K562 (cell line): ENCODE results near the gene DAPK1. TPM values are rescaled to one million over a fixed set of nuclear protein-coding genes. Genes with fewer than 3 reads are reported as not detected.

Experiments used
- ATAC-seq: fragments of 200-7000 bp; cut with Tn5 transposase; 3 replicates; pipeline ENCODE4 v1.9.1; 2020; ENCODE audit warnings: moderate library complexity
- BruUV-seq: library from RNA; stranded (reverse); fragments of 400-500 nt; replicated peaks from 2 replicates; lab custom pipeline; 2021; lab: Mats Ljungman, UMichigan
- CTCF ChIA-PET: fragments of 300-600 bp; formaldehyde crosslinking; extraction: SDS; loops from one replicate; lab custom pipeline; 2021; ENCODE audit warnings: low intra/inter-chr PET ratio; lab: Yijun Ruan, JAX
- POLR2A ChIA-PET: fragments of 300-600, 350-650 bp; sonication (Branson Sonifier 250); formaldehyde crosslinking; extraction: SDS; loops from one replicate; lab custom pipeline; 2021; ENCODE audit warnings: antibody characterized with exemption, inconsistent platforms; lab: Yijun Ruan, JAX
- DNase-seq, 4 experiments: peaks; one replicate each; pipeline versions ENCODE4 v3.0.0 to v3.0.0-alpha.2; 2011 to 2018; ENCODE audit warnings: low spot score in 3 of 4, mixed read lengths in 3 of 4; ENCODE audit errors: extremely low read depth in 1 of 4
- FAIRE-seq: peaks from 2 replicates; lab custom pipeline; 2011; peaks lifted over from hg19 to GRCh38; lab: Jason Lieb, UNC
- H2AFZ ChIP-seq: 2 replicates; pipeline ENCODE4 v1.6.0; 2011; ENCODE audit warnings: low read depth, low read length, control low read depth, inconsistent platforms
- H3K27ac ChIP-seq: fragments of 200-600 bp; 3 replicates; pipeline ENCODE4 v1.8.0; 2011; ENCODE audit warnings: low read depth, mild to moderate bottlenecking, control low read depth, inconsistent platforms, low read length, moderate library complexity, mixed read lengths; ENCODE audit errors: extremely low read depth
- H3K27me3 ChIP-seq, 2 experiments: fragments of 300-600 bp in 1 of 2; 2 replicates in 1 of 2; 3 replicates in 1 of 2; pipeline versions ENCODE4 v1.6.0 to v1.8.0; 2011; ENCODE audit warnings: inconsistent platforms in 2 of 2, low read length in 2 of 2, mild to moderate bottlenecking in 1 of 2, mixed read lengths in 1 of 2, moderate library complexity in 1 of 2; ENCODE audit not compliant: control insufficient read depth in 2 of 2, insufficient read depth in 2 of 2
- H3K36me3 ChIP-seq: fragments of 300-600 bp; 3 replicates; pipeline ENCODE4 v1.8.0; 2011; ENCODE audit warnings: mild to moderate bottlenecking, low read length, inconsistent platforms; ENCODE audit not compliant: control insufficient read depth, insufficient read depth
- H3K4me1 ChIP-seq, 2 experiments: fragments of 200-600 bp in 1 of 2; replicated peaks in 1 of 2; 2 replicates in 1 of 2; 3 replicates in 1 of 2; pipeline versions ENCODE4 v1.5.1 to v1.8.0; 2011; ENCODE audit warnings: inconsistent platforms in 2 of 2, low read length in 2 of 2, mild to moderate bottlenecking in 1 of 2, mixed read lengths in 1 of 2, moderate library complexity in 1 of 2; ENCODE audit not compliant: control insufficient read depth in 2 of 2, insufficient read depth in 2 of 2
- H3K4me2 ChIP-seq: 2 replicates; pipeline ENCODE4 v1.6.1; 2011; ENCODE audit warnings: low read length, control low read depth, inconsistent platforms, mixed read lengths; ENCODE audit not compliant: insufficient read depth
- H3K4me3 ChIP-seq: fragments of 200-600 bp; sonication (generic), shearing (Covaris generic); 2 replicates; pipeline ENCODE4 v1.5.1; 2016; ENCODE audit warnings: control low read depth, inconsistent platforms
- H3K79me2 ChIP-seq: fragments of 200-600 bp; 3 replicates; pipeline ENCODE4 v1.8.0; 2011; ENCODE audit warnings: low read length, inconsistent platforms; ENCODE audit not compliant: control insufficient read depth, insufficient read depth
- H3K9ac ChIP-seq, 2 experiments: 2 replicates each; pipeline versions ENCODE4 v1.6.0 to v1.6.1; 2011; ENCODE audit warnings: low read depth in 2 of 2, low read length in 2 of 2, control low read depth in 1 of 2, inconsistent platforms in 1 of 2, mild to moderate bottlenecking in 1 of 2, mixed read lengths in 1 of 2; ENCODE audit not compliant: insufficient read depth in 1 of 2
- H3K9me1 ChIP-seq: one replicate; pipeline ENCODE4 v1.6.0; 2011; ENCODE audit warnings: inconsistent platforms, mild to moderate bottlenecking, low read length, moderate library complexity; ENCODE audit not compliant: control insufficient read depth, insufficient read depth
- H3K9me3 ChIP-seq: replicated peaks from 2 replicates; pipeline ENCODE4 v1.5.1; 2011; ENCODE audit warnings: low read depth, low read length, inconsistent platforms; ENCODE audit not compliant: control insufficient read depth, insufficient read depth
- H4K20me1 ChIP-seq: replicated peaks from 2 replicates; pipeline ENCODE4 v1.6.1; 2011; ENCODE audit warnings: low read length, inconsistent platforms, mixed read lengths; ENCODE audit not compliant: control insufficient read depth, insufficient read depth
- BACH1 ChIP-seq: fragments of 200-800 bp; sonication (Bioruptor generic); IDR thresholded peaks from 2 replicates; pipeline ENCODE4 v1.6.1; 2016; ENCODE audit warnings: missing genetic modification characterization, missing compliant biosample characterization
- CBFA2T3 ChIP-seq: fragments of 450-650 bp; IDR thresholded peaks from 2 replicates; pipeline ENCODE4 v1.6.1; 2017
- DACH1 ChIP-seq: fragments of 450-650 bp; IDR thresholded peaks from 2 replicates; pipeline ENCODE4 v1.6.1; 2018; ENCODE audit not compliant: partially characterized antibody
- ETS2 ChIP-seq: IDR thresholded peaks from 2 replicates; pipeline ENCODE4 v1.6.1; 2016; ENCODE audit warnings: borderline replicate concordance, missing genetic modification characterization, mild to moderate bottlenecking, moderate library complexity, missing compliant biosample characterization; ENCODE audit not compliant: poor library complexity, severe bottlenecking
- JUNB ChIP-seq: fragments of 450-650 bp; formaldehyde crosslinking; conservative IDR thresholded peaks from 2 replicates; pipeline ENCODE4 v1.4.0; 2020; ENCODE audit warnings: mild to moderate bottlenecking
- KDM2B ChIP-seq: fragments of 250-450 bp; sonication (Bioruptor Pico); IDR thresholded peaks from 2 replicates; pipeline ENCODE4 v1.8.0; 2021; ENCODE audit warnings: mild to moderate bottlenecking, moderate library complexity
- SMAD2 ChIP-seq: fragments of 150-350 bp; IDR thresholded peaks from 2 replicates; pipeline ENCODE4 v1.6.1; 2014; ENCODE audit warnings: low read depth, mild to moderate bottlenecking, low read length
- XRCC5 ChIP-seq: fragments of 200-400 bp; formaldehyde crosslinking; IDR thresholded peaks from 2 replicates; pipeline ENCODE4 v1.6.1; 2017; ENCODE audit warnings: low read depth, mild to moderate bottlenecking, low read length
- ZNF146 ChIP-seq: IDR thresholded peaks from one replicate; pipeline ENCODE4 v1.6.1; 2018; ENCODE audit warnings: missing compliant biosample characterization; ENCODE audit not compliant: unreplicated experiment
- ZNF224 ChIP-seq: sonication (generic); formaldehyde crosslinking; IDR thresholded peaks from 2 replicates; pipeline ENCODE4 v1.8.0; 2022; ENCODE audit warnings: mild to moderate bottlenecking, missing genetic modification reagents
- ZNF274 ChIP-seq: IDR thresholded peaks from 2 replicates; pipeline ENCODE4 v1.6.1; 2011; ENCODE audit warnings: low read depth, mild to moderate bottlenecking, low read length, moderate library complexity, borderline replicate concordance
- ZNF57 ChIP-seq: fragments of 450-650 bp; formaldehyde crosslinking; IDR thresholded peaks from 2 replicates; pipeline ENCODE4 v1.4.0; 2020; ENCODE audit warnings: mild to moderate bottlenecking, moderate library complexity
- ZNF589 ChIP-seq: fragments of 200-800 bp; sonication (Bioruptor generic); IDR thresholded peaks from 2 replicates; pipeline ENCODE4 v1.6.1; 2016; ENCODE audit warnings: low read depth, missing genetic modification characterization, missing compliant biosample characterization
- WGBS: fragments of 100-300 bp; shearing (Covaris generic); methylation state at CpG from one replicate; pipeline ENCODE4 v1.1.6; 2016; ENCODE audit warnings: low coverage, mixed read lengths; ENCODE audit not compliant: insufficient coverage; ENCODE audit errors: missing lambda C conversion rate; 5-methylcytosine and 5-hydroxymethylcytosine counted together
- in situ Hi-C: fragments of 300-500 bp; cut with MboI; formaldehyde crosslinking; loops from 4 replicates; pipeline ENCODE4 v1.15.0; 2018; ENCODE audit warnings: inconsistent platforms, mixed read lengths
- intact Hi-C: fragments of 100-400 bp; cut with micrococcal nuclease; formaldehyde crosslinking; loops from 2 replicates; pipeline ENCODE4 v1.14.2; 2022
- polyA plus RNA-seq, 8 experiments: library from polyadenylated mRNA; depleted of rRNA in 4 of 8; stranded (reverse) in 5 of 8; unstranded in 3 of 8; fragments of >200 nt; fragmentation: Nextera tagmentation in 2 of 8; fragmentation: Illumina TruSeq in 1 of 8; extraction: Ambion mirVana in 2 of 8; extraction: Trizol in 1 of 8; gene quantifications; 2 replicates each; pipeline versions ENCODE4 v1.2.1 to v1.2.3, GENCODE V29; 2011 to 2014; ENCODE audit warnings: inconsistent platforms in 1 of 8, missing spikeins in 1 of 8
- total RNA-seq, 7 experiments: library from RNA; depleted of rRNA in 6 of 7; stranded (reverse); fragments of >200 nt in 6 of 7; fragmentation: Illumina TruSeq in 2 of 7; extraction: Trizol in 2 of 7; gene quantifications; 2 replicates each; pipeline versions ENCODE4 v1.2.1 to v1.2.3, GENCODE V29; 2011 to 2021; ENCODE audit warnings: low replicate concordance in 1 of 7
- TF ChIP-seq, protein P1 (sequence below): fragments of 250-450 bp; sonication (Bioruptor Pico); IDR thresholded peaks from 2 replicates; pipeline ENCODE4 v1.4.0; 2020; ENCODE audit warnings: borderline replicate concordance
- TF ChIP-seq, protein P2 (sequence below): fragments of 450-650 bp; IDR thresholded peaks from 2 replicates; pipeline ENCODE4 v1.6.1; 2018; ENCODE audit warnings: mild to moderate bottlenecking, low read depth; ENCODE audit not compliant: partially characterized antibody
- TF ChIP-seq, protein P3 (sequence below), 3 experiments: fragments of 200-800 bp in 1 of 3; sonication (Bioruptor generic) in 1 of 3; sonication (generic) in 1 of 3; formaldehyde crosslinking in 1 of 3; IDR thresholded peaks; 2 replicates each; pipeline versions ENCODE4 v1.6.1 to v1.8.0; 2016 to 2022; ENCODE audit warnings: mild to moderate bottlenecking in 2 of 3, missing compliant biosample characterization in 2 of 3, missing genetic modification characterization in 2 of 3, missing genetic modification reagents in 1 of 3
- TF ChIP-seq, protein P4 (sequence below): fragments of 250-450 bp; sonication (Bioruptor Pico); IDR thresholded peaks from 2 replicates; pipeline ENCODE4 v1.8.0; 2022; ENCODE audit warnings: moderate library complexity, mild to moderate bottlenecking, inconsistent platforms

DAPK1 gene
- total and polyA plus RNA-seq, 9 of the 15 experiments (the other 6 are each of a cell fraction or from before 2014, with no cell fraction given): 1.7 to 26.4 (median 15.8) TPM

DNA sequence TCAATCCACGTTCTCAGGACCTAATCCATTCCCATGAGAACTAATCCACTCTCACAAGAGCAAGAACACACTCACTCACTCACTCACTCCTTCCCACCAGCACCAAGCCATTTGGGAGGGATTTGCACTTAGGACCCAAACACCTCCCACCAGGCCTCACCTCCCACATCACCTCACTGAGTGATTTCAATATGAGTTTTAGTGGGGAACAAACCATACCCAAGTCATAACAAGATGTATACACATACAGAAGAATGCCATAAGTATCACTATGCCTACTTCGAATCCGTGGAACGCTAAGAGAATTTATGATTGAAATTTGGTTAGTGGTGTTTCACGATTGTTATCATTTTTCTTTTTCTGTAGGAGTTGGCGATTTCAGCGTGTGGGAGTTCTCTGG lies 199.0 kb downstream of the DAPK1 start:
- Histone ChIP-seq H3K9me1 (no peaks in the 10 kb centered on the region), H2AFZ (no peak overlapping the region), H3K79me2 (no peaks in the 10 kb centered on the region), H4K20me1 (no peaks in the 10 kb centered on the region), H3K4me1 (no peaks in the 10 kb centered on the region), H3K36me3 (peaks cover 33% of the 10 kb centered on the region), H3K4me3 (no peak overlapping the region), H3K27ac (no peak overlapping the region), H3K9ac (no peak overlapping the region), H3K4me2 (no peak overlapping the region), H3K9me3 (0 out of 2 replicates have a peak, but pooled peaks cover 3% of the 10 kb centered on the region), H3K27me3 (no peaks in the 10 kb centered on the region)
- in situ Hi-C loops (loop anchor here (25.0 kb wide), 1 partner anchor 616 kb away; no protein-coding TSS in a partner anchor), intact Hi-C loops (no loop called here)
- 69% methylated on average over 7 of the region's 7 CpGs for WGBS
- FAIRE-seq: no peak
- ATAC-seq: no peak
- ChIA-PET POLR2A (no interaction called here), CTCF (no interaction called here)
- TF ChIP-seq KDM2B (CRISPR knock-in tag): no peak
- TF ChIP-seq ZNF146 (CRISPR knock-in tag): no peak
- TF ChIP-seq, protein P1, sequence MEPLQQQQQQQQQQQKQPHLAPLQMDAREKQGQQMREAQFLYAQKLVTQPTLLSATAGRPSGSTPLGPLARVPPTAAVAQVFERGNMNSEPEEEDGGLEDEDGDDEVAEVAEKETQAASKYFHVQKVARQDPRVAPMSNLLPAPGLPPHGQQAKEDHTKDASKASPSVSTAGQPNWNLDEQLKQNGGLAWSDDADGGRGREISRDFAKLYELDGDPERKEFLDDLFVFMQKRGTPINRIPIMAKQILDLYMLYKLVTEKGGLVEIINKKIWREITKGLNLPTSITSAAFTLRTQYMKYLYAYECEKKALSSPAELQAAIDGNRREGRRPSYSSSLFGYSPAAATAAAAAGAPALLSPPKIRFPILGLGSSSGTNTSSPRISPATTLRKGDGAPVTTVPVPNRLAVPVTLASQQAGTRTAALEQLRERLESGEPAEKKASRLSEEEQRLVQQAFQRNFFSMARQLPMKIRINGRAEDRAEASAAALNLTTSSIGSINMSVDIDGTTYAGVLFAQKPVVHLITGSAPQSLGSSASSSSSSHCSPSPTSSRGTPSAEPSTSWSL (CRISPR knock-in tag): no peak
- TF ChIP-seq CBFA2T3: no peak
- TF ChIP-seq, protein P2, sequence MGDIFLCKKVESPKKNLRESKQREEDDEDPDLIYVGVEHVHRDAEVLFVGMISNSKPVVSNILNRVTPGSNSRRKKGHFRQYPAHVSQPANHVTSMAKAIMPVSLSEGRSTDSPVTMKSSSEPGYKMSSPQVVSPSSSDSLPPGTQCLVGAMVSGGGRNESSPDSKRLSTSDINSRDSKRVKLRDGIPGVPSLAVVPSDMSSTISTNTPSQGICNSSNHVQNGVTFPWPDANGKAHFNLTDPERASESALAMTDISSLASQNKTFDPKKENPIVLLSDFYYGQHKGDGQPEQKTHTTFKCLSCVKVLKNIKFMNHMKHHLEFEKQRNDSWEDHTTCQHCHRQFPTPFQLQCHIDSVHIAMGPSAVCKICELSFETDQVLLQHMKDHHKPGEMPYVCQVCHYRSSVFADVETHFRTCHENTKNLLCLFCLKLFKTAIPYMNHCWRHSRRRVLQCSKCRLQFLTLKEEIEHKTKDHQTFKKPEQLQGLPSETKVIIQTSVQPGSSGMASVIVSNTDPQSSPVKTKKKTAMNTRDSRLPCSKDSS: no peak
- TF ChIP-seq SMAD2: no peak
- no peak for TF ChIP-seq JUNB (CRISPR knock-in tag)
- no peak for TF ChIP-seq ZNF589 (CRISPR knock-in tag)
- no peak for TF ChIP-seq ZNF57
- TF ChIP-seq ZNF274: no peak
- no peak for TF ChIP-seq ETS2 (tag)
- TF ChIP-seq, protein P3, sequence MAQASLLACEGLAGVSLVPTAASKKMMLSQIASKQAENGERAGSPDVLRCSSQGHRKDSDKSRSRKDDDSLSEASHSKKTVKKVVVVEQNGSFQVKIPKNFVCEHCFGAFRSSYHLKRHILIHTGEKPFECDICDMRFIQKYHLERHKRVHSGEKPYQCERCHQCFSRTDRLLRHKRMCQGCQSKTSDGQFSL (CRISPR knock-in tag; IDR thresholded peaks at IDR 0.05): no peak
- TF ChIP-seq, protein P3 (tag; IDR thresholded peaks at IDR 0.05): no peak
- TF ChIP-seq, protein P4, sequence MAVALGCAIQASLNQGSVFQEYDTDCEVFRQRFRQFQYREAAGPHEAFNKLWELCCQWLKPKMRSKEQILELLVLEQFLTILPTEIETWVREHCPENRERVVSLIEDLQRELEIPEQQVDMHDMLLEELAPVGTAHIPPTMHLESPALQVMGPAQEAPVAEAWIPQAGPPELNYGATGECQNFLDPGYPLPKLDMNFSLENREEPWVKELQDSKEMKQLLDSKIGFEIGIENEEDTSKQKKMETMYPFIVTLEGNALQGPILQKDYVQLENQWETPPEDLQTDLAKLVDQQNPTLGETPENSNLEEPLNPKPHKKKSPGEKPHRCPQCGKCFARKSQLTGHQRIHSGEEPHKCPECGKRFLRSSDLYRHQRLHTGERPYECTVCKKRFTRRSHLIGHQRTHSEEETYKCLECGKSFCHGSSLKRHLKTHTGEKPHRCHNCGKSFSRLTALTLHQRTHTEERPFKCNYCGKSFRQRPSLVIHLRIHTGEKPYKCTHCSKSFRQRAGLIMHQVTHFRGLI: no peak
- TF ChIP-seq BACH1 (tag): no peak
- no peak for TF ChIP-seq XRCC5
- no peak for TF ChIP-seq DACH1
- TF ChIP-seq ZNF224 (CRISPR knock-in tag): no peak
- BruUV-seq: no TSS peak
- DNase-seq: no peak
